ENCODE results near the gene CD59.
"Not testable (repeated sequence)": the region's sequence is repeated elsewhere in the genome, so short reads cannot be mapped to it uniquely, and the experiment has no call there.

The CD59 gene

DNA sequence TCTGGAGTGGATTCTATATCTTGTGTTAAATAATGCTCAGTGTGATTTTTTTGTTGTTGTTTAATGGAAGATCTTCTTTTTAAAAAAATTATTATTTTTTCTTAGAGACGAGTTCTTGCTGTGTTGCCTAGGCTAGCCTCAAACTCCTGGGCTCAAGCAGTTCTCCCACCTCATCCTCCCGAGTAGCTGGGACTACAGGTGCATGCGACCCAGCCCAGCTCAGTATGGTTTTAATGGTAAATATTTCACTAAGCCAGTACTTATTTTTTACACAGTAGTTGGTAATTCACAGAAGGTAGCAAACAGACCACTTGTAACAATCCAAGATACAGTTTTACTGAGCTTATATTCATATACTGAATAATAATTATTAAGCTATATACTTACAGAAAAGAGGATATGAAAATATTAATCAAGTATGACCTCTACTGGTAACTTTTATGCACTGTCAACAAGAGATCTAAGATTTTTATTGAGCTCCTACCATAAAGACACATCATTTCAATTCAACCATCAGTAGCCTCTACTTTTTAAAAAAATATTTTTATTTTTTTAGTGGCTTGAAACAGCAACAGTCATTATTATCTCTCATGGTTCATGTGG lies 6.1 kb upstream of the CD59 start:
- DNase-seq: peak; percentile 51

DNA sequence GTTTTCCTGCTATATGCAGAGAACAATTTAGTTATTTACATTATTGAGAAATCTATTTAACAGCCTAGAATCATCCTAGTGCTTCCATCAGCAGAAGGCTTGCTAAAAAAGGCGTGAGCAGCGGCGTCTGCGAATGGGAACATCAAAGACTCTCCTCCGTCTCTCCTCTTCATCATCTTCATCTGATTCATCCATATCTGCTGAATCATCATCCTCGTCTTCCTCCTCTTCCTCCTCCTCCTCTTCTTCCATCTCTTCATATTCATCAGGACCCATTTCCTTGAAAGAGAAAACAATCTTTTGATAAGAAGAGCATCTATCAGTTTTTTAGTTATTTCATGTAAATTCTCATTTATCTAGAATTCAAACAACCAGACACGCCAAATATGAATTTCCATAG lies 5.6 kb upstream of the CD59 start:
- DNase-seq: no peak

DNA sequence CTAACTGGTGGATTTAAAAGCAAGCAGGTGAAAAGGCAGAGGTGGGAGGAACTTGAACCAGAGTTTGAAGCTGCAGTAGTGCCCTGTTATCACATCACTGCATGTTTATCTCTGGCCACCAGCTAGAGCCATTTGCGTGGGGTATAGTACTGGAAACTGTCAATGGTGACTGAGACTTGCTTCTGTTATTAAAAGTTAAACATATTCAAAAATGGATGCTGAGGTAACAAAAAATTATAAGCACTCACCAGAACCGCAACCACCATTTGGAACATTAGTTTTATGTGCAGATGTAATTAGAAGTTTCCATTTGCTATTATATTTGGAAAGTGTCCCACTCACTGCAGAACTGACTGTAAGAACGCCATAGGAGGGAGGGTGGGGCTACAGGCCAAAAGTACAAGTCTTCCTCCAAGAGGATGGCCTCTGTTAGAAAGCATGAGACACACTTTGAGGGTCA lies 1.2 kb upstream of the CD59 start:
- DNase-seq: no peak

DNA sequence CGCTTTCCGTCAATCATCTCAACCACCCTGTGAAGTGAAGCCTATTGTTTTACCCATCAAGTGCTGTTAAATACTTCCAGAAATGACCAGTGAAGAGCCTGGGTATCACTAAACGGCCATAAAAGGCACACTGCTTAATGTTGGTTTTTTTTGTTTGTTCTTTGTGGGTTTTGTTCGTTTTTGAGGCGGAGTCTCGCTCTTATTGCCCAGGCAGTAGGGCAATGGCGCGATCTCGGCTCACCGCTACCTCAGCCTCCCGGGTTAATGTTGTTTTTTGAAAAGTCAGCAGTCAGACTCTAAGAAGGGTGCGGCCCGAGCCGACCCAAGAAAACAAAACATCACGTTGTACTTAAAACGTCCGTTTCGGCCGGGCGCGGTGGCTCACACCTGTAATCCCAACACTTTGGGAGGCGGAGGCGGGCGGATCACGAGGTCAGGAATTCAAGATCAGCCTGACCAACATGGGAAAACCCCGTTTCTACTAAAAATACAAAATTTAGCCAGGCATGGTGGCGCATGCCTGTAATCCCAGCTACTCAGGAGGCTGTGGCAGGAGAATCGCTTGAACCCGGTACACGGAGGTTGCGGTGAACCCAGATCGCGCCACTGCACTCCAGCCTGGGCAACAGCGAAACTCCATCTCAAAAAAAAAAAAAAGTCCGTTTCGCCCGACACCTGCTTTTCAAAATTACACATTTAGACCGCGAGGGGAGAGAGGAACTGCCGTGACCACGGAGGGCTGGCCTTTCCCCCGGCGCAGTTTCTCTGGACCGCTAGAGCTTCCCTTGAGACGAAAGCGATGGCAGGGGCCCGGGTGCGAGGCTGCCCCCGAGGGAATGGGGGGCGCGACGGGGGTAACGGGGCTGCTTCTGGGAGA lies 714 bp downstream of the CD59 start:
- DNase-seq: peak; percentile 60

DNA sequence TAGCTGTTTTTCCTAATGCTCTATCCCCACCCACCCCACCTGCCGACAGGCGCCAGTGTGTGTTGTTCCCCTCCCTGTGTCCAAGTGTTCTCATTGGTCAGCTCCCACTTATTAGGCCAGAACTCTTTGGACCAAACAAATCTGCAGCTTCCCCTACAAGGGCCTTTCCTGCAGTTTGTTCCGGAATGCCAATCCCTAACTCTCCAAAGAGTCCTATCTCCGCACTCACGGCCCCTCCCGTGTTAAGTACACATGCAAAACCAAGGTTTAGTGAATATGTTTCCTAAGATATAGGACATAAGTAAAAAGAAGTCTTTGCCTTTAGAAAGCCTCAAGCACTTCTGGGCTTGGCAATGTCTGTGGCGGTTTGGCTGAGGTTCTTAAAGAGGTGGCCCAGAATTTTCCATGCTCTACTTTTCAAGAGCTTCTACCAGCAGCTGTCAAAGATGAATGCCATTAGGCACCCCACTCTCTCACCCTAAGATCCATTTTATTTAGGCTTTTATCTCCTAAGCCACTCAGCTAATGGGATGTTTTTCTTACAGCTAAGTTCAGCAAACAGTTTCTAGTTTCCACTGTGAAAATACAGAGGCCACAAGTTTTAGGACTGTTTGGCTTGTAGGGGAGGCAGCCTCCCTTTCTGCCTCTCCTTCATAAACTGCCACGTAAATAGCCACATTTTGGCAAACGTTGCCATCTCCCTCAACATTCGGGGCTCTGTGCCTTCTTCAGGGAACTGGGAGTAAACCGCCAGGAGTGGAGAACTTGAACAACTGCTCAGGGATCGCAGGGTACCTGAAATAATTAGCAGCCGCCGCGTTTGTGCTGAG lies 1.6 kb downstream of the CD59 start:
- no peak for DNase-seq

DNA sequence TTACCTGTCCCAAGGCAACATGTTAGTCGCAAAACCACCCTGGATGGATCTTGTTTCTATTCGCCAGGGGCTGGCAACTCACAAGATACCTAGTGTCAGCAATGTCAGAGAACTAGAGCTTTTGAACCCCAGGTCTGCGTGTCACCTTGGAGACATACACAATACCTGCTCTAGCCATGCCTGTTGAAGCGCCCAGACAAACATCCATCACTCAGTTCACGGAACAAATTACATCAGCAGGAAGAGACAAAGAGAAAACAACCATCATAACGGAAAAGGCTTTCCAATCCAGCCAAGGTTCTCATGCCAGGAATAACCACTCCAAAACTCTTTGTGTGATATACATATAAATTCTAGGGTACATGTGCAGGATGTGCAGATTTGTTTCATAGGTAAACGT lies 2.2 kb downstream of the CD59 start:
- DNase-seq: no peak

DNA sequence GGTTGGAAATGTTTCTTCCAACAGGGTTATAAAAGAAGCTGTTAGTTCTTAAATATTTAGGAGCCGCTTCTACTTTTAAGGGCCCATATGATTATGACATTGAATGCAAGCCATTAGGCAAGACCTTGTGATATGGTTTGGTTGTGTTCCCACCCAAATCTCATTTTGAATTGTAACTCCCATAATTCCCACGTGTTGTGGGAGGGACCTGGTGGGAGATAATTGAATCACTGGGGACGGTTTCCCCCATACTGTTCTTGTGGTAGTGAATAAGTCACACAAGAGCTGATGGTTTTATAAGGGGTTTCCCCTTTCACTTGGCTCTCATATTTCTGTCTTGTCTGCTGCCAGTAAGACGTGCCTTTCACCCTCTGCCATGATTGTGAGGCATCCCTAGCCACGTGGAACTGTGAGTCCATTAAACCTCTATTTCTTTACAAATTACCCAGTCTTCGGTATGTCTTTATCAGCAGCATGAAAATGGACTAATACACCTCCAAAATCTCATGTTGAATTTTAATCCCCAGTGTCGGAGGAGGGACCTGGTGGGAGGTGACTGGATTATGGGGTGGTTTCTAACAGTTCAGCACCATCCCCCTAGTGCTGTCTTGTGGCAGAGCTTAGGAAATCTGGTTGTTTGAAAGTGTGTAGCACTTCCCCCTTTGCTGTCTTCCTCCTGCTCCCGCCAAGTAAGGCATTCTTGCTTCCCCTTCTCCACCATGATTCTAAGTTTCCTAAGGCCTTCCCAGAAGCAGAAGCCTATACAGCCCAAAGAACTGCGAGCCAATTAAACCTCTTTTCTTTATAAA lies 4.3 kb downstream of the CD59 start:
- peak; percentile 87 for DNase-seq

DNA sequence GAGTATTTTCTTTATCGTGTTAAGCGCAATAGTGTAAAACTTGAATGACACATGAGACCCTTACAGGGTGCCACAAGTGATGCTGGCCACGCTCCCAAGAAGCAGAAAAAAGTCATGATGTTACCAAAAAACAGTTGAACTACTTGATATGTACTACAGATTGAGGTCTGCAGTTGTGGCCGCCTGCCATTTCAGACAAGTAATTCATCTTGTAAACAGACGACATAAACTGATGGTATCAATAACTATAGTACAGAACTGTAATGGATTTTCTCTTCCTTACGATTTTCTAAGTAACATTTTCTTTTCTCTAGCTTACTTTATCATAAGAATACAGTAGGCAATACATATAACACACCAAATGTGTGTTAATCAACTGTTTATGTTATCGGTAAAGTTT lies 5.5 kb downstream of the CD59 start:
- no peak for DNase-seq

DNA sequence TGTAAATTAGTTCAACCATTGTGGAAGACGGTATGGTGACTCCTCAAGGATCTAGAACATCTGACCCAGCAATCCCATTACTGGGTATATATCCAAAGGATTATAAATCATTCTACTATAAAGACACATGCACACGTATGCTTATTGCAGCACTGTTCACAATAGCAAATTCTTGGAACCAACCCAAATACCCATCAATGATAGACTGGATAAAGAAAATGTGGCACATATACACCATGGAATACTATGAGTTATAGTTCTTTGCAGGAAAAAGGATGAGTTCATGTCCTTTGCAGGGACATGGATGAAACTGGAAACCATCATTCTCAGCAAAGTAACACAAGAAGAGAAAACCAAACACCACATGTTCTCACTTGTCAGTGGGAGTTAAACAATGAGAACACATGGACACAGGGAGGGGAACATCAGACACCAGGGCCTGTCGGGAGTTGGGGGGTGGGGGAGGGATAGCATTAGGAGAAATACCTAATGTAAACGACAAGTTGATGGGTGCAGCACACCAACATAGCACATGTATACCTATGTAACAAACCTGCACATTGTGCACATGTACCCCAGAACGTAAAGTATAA lies 7.1 kb downstream of the CD59 start:
- not testable (repeated sequence) for DNase-seq

DNA sequence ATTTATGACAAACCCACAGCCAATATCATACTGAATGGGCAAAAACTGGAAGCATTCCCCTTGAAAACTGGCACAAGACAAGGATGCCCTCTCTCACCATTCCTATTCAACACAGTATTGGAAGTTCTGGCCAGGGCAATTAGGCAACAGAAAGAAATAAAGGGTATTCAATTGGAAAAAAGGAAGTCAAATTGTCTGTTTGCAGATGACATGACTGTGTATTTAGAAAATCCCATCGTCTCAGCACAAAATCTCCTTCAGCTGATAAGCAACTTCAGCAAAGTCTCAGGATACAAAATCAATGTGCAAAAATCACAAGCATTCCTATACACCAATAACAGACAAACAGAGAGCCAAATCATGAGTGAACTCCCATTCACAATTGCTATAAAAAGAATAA lies 8.7 kb downstream of the CD59 start:
- DNase-seq: not testable (repeated sequence)

DNA sequence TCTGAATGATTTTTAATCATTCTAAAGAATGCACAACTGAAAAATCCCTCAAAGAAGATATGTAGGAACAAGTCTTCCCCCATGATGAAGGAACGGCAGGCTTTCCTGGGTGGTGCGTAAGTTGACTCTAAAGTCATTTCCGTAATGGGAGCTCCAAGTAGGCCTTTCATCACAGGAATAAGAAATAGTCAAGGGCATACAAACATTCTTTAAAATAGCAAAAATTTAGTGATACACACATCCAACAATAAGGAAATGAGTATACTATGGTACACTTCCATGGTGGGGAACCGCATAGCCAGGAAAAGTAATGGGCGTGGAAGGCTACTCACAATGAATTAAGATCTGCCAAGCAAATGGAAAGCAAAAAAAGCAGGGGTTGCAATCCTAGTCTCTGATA lies 10.7 kb downstream of the CD59 start:
- no peak for DNase-seq

DNA sequence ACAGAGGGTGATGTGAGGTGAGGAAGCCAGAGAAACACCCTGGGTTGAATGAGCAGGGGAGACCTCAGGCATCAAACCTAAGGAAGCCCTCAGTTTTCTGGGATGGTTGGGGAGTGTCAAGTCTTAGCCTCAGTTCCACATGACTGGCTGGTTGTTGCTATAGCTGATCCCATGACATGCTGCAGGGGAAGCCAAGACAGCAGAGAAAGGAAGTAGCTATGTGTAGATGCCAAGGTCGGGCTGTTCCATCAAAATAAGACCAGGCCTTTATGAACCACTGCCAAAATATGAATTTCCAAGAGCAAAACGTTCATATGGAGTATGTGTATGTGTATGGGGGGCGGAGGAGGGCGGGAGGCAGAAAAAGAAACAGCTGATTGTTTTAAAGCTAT lies 11.6 kb downstream of the CD59 start:
- DNase-seq: peak; percentile 73

DNA sequence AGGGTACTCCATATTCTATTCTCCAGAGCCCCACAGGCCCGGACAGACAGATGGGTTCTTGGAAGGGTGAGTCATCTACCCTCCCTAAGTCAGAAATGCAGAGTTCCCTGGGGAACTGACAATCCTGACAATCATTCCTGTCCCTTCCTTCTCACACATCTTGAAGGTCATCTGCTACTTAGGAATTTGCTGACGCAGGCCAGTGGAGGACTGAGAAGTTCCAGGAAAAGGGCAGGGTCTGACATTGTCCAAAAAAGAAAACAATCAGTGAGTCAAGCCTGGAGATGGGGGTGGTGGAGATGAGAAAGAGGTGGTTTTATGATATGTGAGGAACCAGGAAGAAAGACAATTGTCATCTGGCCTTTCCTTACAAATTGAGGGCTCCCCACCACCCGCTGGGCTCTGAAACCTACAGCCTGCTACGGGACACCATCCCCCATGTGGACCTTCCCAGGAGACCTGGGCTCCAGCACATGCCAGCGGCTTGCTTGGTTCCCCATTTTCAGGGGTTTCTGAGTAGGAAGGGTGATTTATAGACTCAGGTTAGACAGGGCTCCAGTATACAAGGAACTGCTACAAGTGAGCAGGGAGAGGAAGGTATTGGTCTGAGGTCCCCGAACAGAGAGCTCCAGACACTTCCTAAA lies 12.9 kb downstream of the CD59 start:
- peak; percentile 92 for DNase-seq

DNA sequence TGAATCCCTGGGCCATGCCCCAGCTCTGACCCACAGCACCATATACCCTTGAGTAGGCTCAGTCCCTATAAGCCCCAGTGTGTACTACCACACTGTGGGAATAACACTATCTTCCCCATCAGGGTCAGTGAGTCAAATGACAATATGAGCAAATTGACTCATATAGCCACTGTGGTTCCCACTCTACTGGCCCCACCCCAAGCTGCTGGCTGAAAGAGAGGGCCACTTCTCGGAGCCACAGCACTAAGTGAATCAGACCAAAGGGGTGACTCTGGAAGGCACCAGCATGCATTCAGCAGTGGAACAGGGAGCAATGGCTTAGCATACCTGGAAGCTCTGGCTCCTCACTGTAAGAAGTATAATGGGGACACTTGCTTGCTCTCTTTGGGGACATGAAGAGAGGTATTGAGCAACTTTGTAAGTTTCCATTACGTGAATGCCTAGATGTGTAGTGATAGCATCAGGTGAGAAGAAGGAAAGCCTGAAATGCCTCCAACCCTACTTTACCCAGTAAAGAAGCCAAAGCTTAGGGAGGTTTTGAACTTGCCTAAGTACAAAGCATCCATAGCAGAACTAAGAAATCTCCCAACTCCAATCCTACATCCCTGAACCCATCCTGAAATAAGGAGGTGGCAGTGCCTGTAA lies 13.5 kb downstream of the CD59 start:
- DNase-seq: peak; percentile 94

DNA sequence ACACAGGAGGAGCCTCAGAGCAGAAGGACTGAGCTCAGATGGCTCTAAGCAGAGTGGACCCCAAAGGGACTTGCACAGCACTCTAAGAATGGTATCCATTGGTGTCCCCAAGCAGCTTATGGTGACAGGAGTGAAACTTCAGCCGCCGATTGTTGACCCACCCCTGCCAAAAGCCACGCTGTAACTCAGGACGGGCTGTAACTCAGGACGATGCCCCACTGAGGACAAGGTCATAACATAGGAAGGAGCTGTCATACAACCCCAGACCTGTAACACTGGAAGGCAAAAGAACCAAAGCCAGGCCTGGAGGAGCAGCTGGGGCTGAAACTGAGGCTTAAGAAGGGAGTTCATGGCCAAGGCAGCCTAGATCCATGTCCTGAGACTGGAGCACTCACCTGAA lies 14.2 kb downstream of the CD59 start:
- no peak for DNase-seq

DNA sequence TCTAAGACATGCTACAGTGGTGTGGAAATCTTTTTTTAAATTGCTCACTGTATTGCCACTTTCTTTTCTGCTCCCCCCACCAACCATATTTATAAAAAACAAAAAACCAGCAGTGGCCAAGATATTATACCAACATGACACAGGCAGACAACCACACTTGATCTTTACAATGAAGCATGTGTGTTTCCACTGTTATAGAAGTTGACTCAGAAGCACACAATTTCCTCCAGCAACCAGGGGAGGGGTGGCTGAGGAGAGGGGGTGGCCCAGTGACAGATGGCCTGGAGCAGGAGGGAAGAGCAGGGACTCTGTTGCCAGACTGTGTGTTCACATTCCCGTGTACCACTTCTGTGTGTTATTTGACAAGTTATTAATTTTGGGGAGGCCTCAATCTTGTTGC lies 14.8 kb downstream of the CD59 start:
- DNase-seq: peak; percentile 80

DNA sequence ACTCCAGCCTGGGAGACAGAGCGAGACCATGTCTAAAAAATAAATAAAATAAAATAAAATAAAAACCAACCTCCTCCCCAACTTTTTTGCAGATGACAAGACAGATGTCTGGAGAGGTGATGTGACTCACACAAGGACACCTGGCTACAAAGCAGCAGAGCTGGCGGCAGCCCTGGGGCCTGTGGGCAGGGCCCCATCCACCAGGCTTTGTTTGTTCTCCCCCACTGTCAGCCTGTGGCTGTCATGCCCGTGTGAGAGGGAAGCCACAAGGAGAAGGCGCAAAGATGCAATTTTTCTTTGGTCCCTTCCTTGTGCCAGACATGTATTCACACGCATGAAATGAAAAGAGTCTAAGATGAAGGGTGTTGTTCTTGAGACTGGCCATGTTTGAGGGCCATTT lies 16.6 kb downstream of the CD59 start:
- no peak for DNase-seq

DNA sequence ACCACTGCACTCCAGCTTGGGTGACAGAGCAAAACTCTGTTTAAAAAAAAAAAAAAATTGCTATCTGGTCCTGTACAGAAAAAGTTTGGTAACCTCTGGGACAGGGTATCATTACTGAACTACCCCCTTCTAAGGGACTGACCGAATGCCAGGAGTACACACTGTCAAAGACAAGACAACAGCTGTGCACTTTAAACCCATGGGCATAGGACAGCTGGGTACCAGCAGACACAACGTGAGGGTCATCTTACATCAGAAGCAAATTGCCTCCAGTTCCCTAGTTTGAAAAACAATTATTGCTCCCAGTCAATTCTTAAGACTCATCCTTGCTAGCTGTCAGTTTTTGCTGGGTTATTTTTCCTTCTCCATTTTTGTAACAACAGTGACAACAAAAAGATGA lies 17.8 kb downstream of the CD59 start:
- no peak for DNase-seq

DNA sequence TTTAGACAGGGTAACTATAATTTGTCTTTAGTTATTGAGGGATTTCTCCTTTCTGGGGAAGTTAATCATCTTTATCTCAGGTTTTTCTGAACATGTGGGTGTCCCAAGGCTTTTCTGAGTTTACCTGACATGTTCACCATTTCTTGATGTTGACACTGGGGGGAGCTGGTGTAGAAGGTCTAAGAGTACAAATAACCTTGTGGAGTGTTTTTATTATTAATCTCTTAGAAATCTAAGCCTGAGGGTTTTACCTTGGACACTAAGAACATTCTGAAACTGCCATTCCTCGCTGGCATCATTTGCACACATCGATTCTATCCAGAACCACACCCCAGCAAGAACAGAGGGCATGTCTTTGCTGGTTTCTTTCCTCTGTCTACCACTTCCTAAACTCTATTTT lies 20.0 kb downstream of the CD59 start:
- no peak for DNase-seq

DNA sequence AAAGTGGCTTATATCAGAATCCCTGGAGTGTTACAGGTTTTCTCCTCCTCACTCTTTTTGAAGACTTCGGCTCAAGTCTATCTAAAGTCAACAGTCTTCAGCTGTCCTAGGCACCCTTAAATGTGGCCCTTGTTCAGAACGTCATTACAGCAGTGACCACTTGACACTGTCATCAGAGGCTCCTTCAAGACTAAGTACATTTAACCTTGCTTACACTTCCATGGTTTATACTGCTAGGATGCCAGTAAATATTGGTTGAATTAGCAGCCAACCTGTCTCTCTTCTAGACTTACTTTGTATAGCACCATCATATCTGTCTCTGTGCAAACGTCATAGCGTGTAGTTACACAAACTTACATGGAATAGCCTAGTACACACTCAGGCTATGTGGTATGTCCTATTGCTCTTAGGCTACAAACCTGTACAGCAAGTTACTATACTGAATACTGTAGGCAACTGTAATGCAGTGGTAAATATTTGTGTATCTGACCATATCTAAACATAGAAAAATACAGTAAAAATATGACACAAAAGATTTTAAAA lies 22.3 kb downstream of the CD59 start:
- no peak for DNase-seq

Measured in suppressor macrophage treated with lipopolysaccharide for 4 hours (primary cell).